NT2/D1 (cell line): ENCODE results near the gene LEMD3.

Source experiments
- DNase-seq: peaks from one replicate; pipeline ENCODE4 v3.0.0-alpha.2; 2011; ENCODE audit warnings: low read depth, low spot score
- H3K27me3 ChIP-seq: 2 replicates; pipeline ENCODE4 v1.6.0; 2011; ENCODE audit warnings: mild to moderate bottlenecking; ENCODE audit not compliant: insufficient read length, insufficient read depth
- H3K36me3 ChIP-seq: 2 replicates; pipeline ENCODE4 v1.6.1; 2011; ENCODE audit warnings: mild to moderate bottlenecking, low read length, mixed read lengths; ENCODE audit not compliant: insufficient read depth, insufficient read length
- H3K4me1 ChIP-seq: 2 replicates; pipeline ENCODE4 v1.5.1; 2011; ENCODE audit not compliant: insufficient read depth, insufficient read length
- H3K4me3 ChIP-seq: 2 replicates; pipeline ENCODE4 v1.5.1; 2011; ENCODE audit warnings: low read depth; ENCODE audit not compliant: insufficient read length
- H3K9ac ChIP-seq: 2 replicates; pipeline ENCODE4 v1.6.0; 2011; ENCODE audit warnings: low read depth; ENCODE audit not compliant: insufficient read length
- H3K9me3 ChIP-seq: 2 replicates; pipeline ENCODE4 v1.5.1; 2011; ENCODE audit warnings: mild to moderate bottlenecking, low read length; ENCODE audit not compliant: insufficient read depth
- SUZ12 ChIP-seq: IDR thresholded peaks from 2 replicates; pipeline ENCODE4 v1.6.1; 2011; ENCODE audit not compliant: insufficient read length, insufficient read depth; ENCODE audit errors: extremely low read depth
- YY1 ChIP-seq: IDR thresholded peaks from 2 replicates; pipeline ENCODE4 v1.6.1; 2011; ENCODE audit not compliant: insufficient read length, insufficient read depth
- ZNF274 ChIP-seq: IDR thresholded peaks from 2 replicates; pipeline ENCODE4 v1.6.1; 2011; ENCODE audit warnings: mild to moderate bottlenecking, low read depth, low read length

Gene LEMD3

GRCh38 chr12:65188179-65188701 is 18.9 kb downstream of the LEMD3 start:
- Histone ChIP-seq H3K9me3 (no peaks in the 10 kb centered on the region), H3K36me3 (peaks cover 6% of the 10 kb centered on the region), H3K4me3 (no peak overlapping the region), H3K27me3 (no peaks in the 10 kb centered on the region), H3K4me1 (no peaks in the 10 kb centered on the region), H3K9ac (no peak overlapping the region)
- no peak for DNase-seq
- TF ChIP-seq SUZ12 (no peak), YY1 (no peak), ZNF274 (no peak)

GRCh38 chr12:65189028-65189718 is 19.8 kb downstream of the LEMD3 start:
- Histone ChIP-seq H3K9me3 (no peaks in the 10 kb centered on the region), H3K9ac (no peak overlapping the region), H3K36me3 (no peaks in the 10 kb centered on the region), H3K27me3 (no peaks in the 10 kb centered on the region), H3K4me1 (no peaks in the 10 kb centered on the region), H3K4me3 (no peak overlapping the region)
- no peak for DNase-seq
- no peak for TF ChIP-seq ZNF274
- TF ChIP-seq YY1 = no peak
- no peak for TF ChIP-seq SUZ12

- DNase-seq = no peak
- H3K9me3 ChIP-seq = peaks cover 14% of the 10 kb centered on the region
- TF ChIP-seq ZNF274 (no peak), SUZ12 (no peak), YY1 (no peak)
- H3K36me3 ChIP-seq = no peaks in the 10 kb centered on the region
- no peaks in the 10 kb centered on the region for H3K27me3 ChIP-seq
- no peak overlapping the region for H3K4me3 ChIP-seq
- H3K4me1 ChIP-seq = no peaks in the 10 kb centered on the region
- H3K9ac ChIP-seq = no peak overlapping the region
Observed at GRCh38 chr12:65192963-65193516, 23.7 kb downstream of the LEMD3 start.

GRCh38 chr12:65194949-65195348 is 25.6 kb downstream of the LEMD3 start:
- H3K9ac ChIP-seq = no peak overlapping the region
- H3K9me3 ChIP-seq = peaks cover 14% of the 10 kb centered on the region
- H3K4me3 ChIP-seq = no peak overlapping the region
- no peaks in the 10 kb centered on the region for H3K36me3 ChIP-seq
- H3K4me1 ChIP-seq = no peaks in the 10 kb centered on the region
- DNase-seq = no peak
- TF ChIP-seq SUZ12 (no peak), YY1 (no peak), ZNF274 (no peak)
- H3K27me3 ChIP-seq = no peaks in the 10 kb centered on the region

- no peak for DNase-seq
- Histone ChIP-seq H3K4me3 (no peak overlapping the region), H3K9ac (no peak overlapping the region), H3K27me3 (no peaks in the 10 kb centered on the region), H3K9me3 (peaks cover 14% of the 10 kb centered on the region), H3K4me1 (no peaks in the 10 kb centered on the region), H3K36me3 (no peaks in the 10 kb centered on the region)
- TF ChIP-seq SUZ12 (no peak), ZNF274 (no peak), YY1 (no peak)
Observed at GRCh38 chr12:65195387-65196055, 26.1 kb downstream of the LEMD3 start.

- Histone ChIP-seq H3K9ac (no peak overlapping the region), H3K4me3 (no peak overlapping the region), H3K36me3 (no peaks in the 10 kb centered on the region), H3K27me3 (no peaks in the 10 kb centered on the region), H3K9me3 (peaks cover 14% of the 10 kb centered on the region), H3K4me1 (no peaks in the 10 kb centered on the region)
- TF ChIP-seq ZNF274 = no peak
- TF ChIP-seq SUZ12 = no peak
- TF ChIP-seq YY1 = no peak
- DNase-seq = no peak
Observed at GRCh38 chr12:65196762-65197567, 27.6 kb downstream of the LEMD3 start.
